HCEC 1CT (cell line): ENCODE data around the gene TAOK3.
"Not testable (repeated sequence)": the region's sequence is repeated elsewhere in the genome, so short reads cannot be mapped to it uniquely, and the experiment has no call there.

Experiments
- DNase-seq: peaks from one replicate; pipeline ENCODE4 v3.0.0-alpha.2; 2017

Gene TAOK3

GRCh38 chr12:118371321-118372282 lies 1.1 kb downstream of the TAOK3 start:
- peak; percentile 37 for DNase-seq

- no peak for DNase-seq
These were observed 2.1 kb downstream of the TAOK3 start for GRCh38 chr12:118370601-118371000.

- no peak for DNase-seq
These were observed 3.9 kb downstream of the TAOK3 start for GRCh38 chr12:118368821-118369220.

GRCh38 chr12:118361889-118362288 lies 10.8 kb downstream of the TAOK3 start:
- no peak for DNase-seq

- DNase-seq = no peak
These were observed 11.7 kb downstream of the TAOK3 start for GRCh38 chr12:118361092-118361404.

- DNase-seq = no peak
These were observed 13.2 kb downstream of the TAOK3 start for GRCh38 chr12:118359541-118359915.

- peak; percentile 41 for DNase-seq
These were observed 13.8 kb downstream of the TAOK3 start for GRCh38 chr12:118358612-118359540.

GRCh38 chr12:118358008-118358359 lies 14.7 kb downstream of the TAOK3 start:
- no peak for DNase-seq

- peak; percentile 79 for DNase-seq
These were observed 15.3 kb downstream of the TAOK3 start for GRCh38 chr12:118357257-118358007.

GRCh38 chr12:118356809-118357256 lies 15.9 kb downstream of the TAOK3 start:
- DNase-seq = peak; percentile 97

- no peak for DNase-seq
These were observed 16.9 kb downstream of the TAOK3 start for GRCh38 chr12:118355843-118356242.

- no peak for DNase-seq
These were observed 17.8 kb downstream of the TAOK3 start for GRCh38 chr12:118354903-118355302.

- DNase-seq = not testable (repeated sequence)
These were observed 18.2 kb downstream of the TAOK3 start for GRCh38 chr12:118354503-118354902.

GRCh38 chr12:118353721-118354120 lies 19.0 kb downstream of the TAOK3 start:
- no peak for DNase-seq

GRCh38 chr12:118350908-118351559 lies 21.7 kb downstream of the TAOK3 start:
- no peak for DNase-seq

- DNase-seq = no peak
These were observed 24.8 kb downstream of the TAOK3 start for GRCh38 chr12:118347916-118348315.

GRCh38 chr12:118346895-118347294 lies 25.8 kb downstream of the TAOK3 start:
- no peak for DNase-seq

GRCh38 chr12:118345355-118345754 lies 27.4 kb downstream of the TAOK3 start:
- DNase-seq = no peak

- no peak for DNase-seq
These were observed 27.9 kb downstream of the TAOK3 start for GRCh38 chr12:118344829-118345228.

- no peak for DNase-seq
These were observed 30.6 kb downstream of the TAOK3 start for GRCh38 chr12:118342090-118342489.

GRCh38 chr12:118337194-118337838 lies 35.4 kb downstream of the TAOK3 start:
- DNase-seq = peak; percentile 76

- peak; percentile 15 for DNase-seq
These were observed 36.6 kb downstream of the TAOK3 start for GRCh38 chr12:118336123-118336522.
